K562 (cell line): Measurements from ENCODE around the gene SLC25A48. TPM values are rescaled to one million over a fixed set of nuclear protein-coding genes. Genes with fewer than 3 reads are reported as not detected.

Experiments
- ATAC-seq: fragments of 200-7000 bp; cut with Tn5 transposase; 3 replicates; pipeline ENCODE4 v1.9.1; 2020; ENCODE audit warnings: moderate library complexity
- BruUV-seq: library from RNA; stranded (reverse); fragments of 400-500 nt; replicated peaks from 2 replicates; lab custom pipeline; 2021; lab: Mats Ljungman, UMichigan
- CTCF ChIA-PET: fragments of 300-600 bp; formaldehyde crosslinking; extraction: SDS; loops from one replicate; lab custom pipeline; 2021; ENCODE audit warnings: low intra/inter-chr PET ratio; lab: Yijun Ruan, JAX
- POLR2A ChIA-PET: fragments of 300-600, 350-650 bp; sonication (Branson Sonifier 250); formaldehyde crosslinking; extraction: SDS; loops from one replicate; lab custom pipeline; 2021; ENCODE audit warnings: antibody characterized with exemption, inconsistent platforms; lab: Yijun Ruan, JAX
- DNase-seq, 4 experiments: peaks; one replicate each; pipeline versions ENCODE4 v3.0.0 to v3.0.0-alpha.2; 2011 to 2018; ENCODE audit warnings: low spot score in 3 of 4, mixed read lengths in 3 of 4; ENCODE audit errors: extremely low read depth in 1 of 4
- FAIRE-seq: peaks from 2 replicates; lab custom pipeline; 2011; peaks lifted over from hg19 to GRCh38; lab: Jason Lieb, UNC
- H2AFZ ChIP-seq: 2 replicates; pipeline ENCODE4 v1.6.0; 2011; ENCODE audit warnings: low read depth, low read length, control low read depth, inconsistent platforms
- H3K27ac ChIP-seq: fragments of 200-600 bp; 3 replicates; pipeline ENCODE4 v1.8.0; 2011; ENCODE audit warnings: low read depth, mild to moderate bottlenecking, control low read depth, inconsistent platforms, low read length, moderate library complexity, mixed read lengths; ENCODE audit errors: extremely low read depth
- H3K27me3 ChIP-seq, 2 experiments: fragments of 300-600 bp in 1 of 2; 2 replicates in 1 of 2; 3 replicates in 1 of 2; pipeline versions ENCODE4 v1.6.0 to v1.8.0; 2011; ENCODE audit warnings: inconsistent platforms in 2 of 2, low read length in 2 of 2, mild to moderate bottlenecking in 1 of 2, mixed read lengths in 1 of 2, moderate library complexity in 1 of 2; ENCODE audit not compliant: control insufficient read depth in 2 of 2, insufficient read depth in 2 of 2
- H3K36me3 ChIP-seq: fragments of 300-600 bp; 3 replicates; pipeline ENCODE4 v1.8.0; 2011; ENCODE audit warnings: mild to moderate bottlenecking, low read length, inconsistent platforms; ENCODE audit not compliant: control insufficient read depth, insufficient read depth
- H3K4me1 ChIP-seq, 2 experiments: fragments of 200-600 bp in 1 of 2; replicated peaks in 1 of 2; 2 replicates in 1 of 2; 3 replicates in 1 of 2; pipeline versions ENCODE4 v1.5.1 to v1.8.0; 2011; ENCODE audit warnings: inconsistent platforms in 2 of 2, low read length in 2 of 2, mild to moderate bottlenecking in 1 of 2, mixed read lengths in 1 of 2, moderate library complexity in 1 of 2; ENCODE audit not compliant: control insufficient read depth in 2 of 2, insufficient read depth in 2 of 2
- H3K4me2 ChIP-seq: 2 replicates; pipeline ENCODE4 v1.6.1; 2011; ENCODE audit warnings: low read length, control low read depth, inconsistent platforms, mixed read lengths; ENCODE audit not compliant: insufficient read depth
- H3K4me3 ChIP-seq: fragments of 200-600 bp; sonication (generic), shearing (Covaris generic); 2 replicates; pipeline ENCODE4 v1.5.1; 2016; ENCODE audit warnings: control low read depth, inconsistent platforms
- H3K79me2 ChIP-seq: fragments of 200-600 bp; 3 replicates; pipeline ENCODE4 v1.8.0; 2011; ENCODE audit warnings: low read length, inconsistent platforms; ENCODE audit not compliant: control insufficient read depth, insufficient read depth
- H3K9ac ChIP-seq, 2 experiments: 2 replicates each; pipeline versions ENCODE4 v1.6.0 to v1.6.1; 2011; ENCODE audit warnings: low read depth in 2 of 2, low read length in 2 of 2, control low read depth in 1 of 2, inconsistent platforms in 1 of 2, mild to moderate bottlenecking in 1 of 2, mixed read lengths in 1 of 2; ENCODE audit not compliant: insufficient read depth in 1 of 2
- H3K9me1 ChIP-seq: one replicate; pipeline ENCODE4 v1.6.0; 2011; ENCODE audit warnings: inconsistent platforms, mild to moderate bottlenecking, low read length, moderate library complexity; ENCODE audit not compliant: control insufficient read depth, insufficient read depth
- H3K9me3 ChIP-seq: replicated peaks from 2 replicates; pipeline ENCODE4 v1.5.1; 2011; ENCODE audit warnings: low read depth, low read length, inconsistent platforms; ENCODE audit not compliant: control insufficient read depth, insufficient read depth
- H4K20me1 ChIP-seq: replicated peaks from 2 replicates; pipeline ENCODE4 v1.6.1; 2011; ENCODE audit warnings: low read length, inconsistent platforms, mixed read lengths; ENCODE audit not compliant: control insufficient read depth, insufficient read depth
- ETV6 ChIP-seq, 3 experiments: fragments of 150-350 bp in 1 of 3; sonication (generic) in 1 of 3; formaldehyde crosslinking in 1 of 3; IDR thresholded peaks; 2 replicates each; pipeline versions ENCODE4 v1.6.1 to v1.8.0; 2014 to 2022; ENCODE audit warnings: borderline replicate concordance in 2 of 3, low read depth in 2 of 3, antibody characterized with exemption in 1 of 3, low read length in 1 of 3, mild to moderate bottlenecking in 1 of 3, missing genetic modification reagents in 1 of 3
- FOSL1 ChIP-seq: fragments of 200-800 bp; sonication (Bioruptor generic); conservative IDR thresholded peaks from 2 replicates; pipeline ENCODE4 v1.6.1; 2016; ENCODE audit warnings: missing genetic modification characterization, missing compliant biosample characterization
- GTF2F1 ChIP-seq: IDR thresholded peaks from 2 replicates; pipeline ENCODE4 v1.6.1; 2011; ENCODE audit warnings: low read depth, low read length, improper control_type of control experiment
- MAFK ChIP-seq: IDR thresholded peaks from 2 replicates; pipeline ENCODE4 v1.6.1; 2011; ENCODE audit warnings: low read length, improper control_type of control experiment
- NR2C1 ChIP-seq, 2 experiments: fragments of 450-650 bp; IDR thresholded peaks; 2 replicates each; pipeline ENCODE4 v1.6.1; 2017; ENCODE audit warnings: mild to moderate bottlenecking in 2 of 2, antibody characterized with exemption in 1 of 2, inconsistent platforms in 1 of 2, missing compliant biosample characterization in 1 of 2, missing genetic modification characterization in 1 of 2
- SETDB1 ChIP-seq: IDR thresholded peaks from one replicate; pipeline ENCODE4 v1.6.1; 2012; ENCODE audit warnings: low read length, control low read depth, inconsistent platforms
- SRSF7 ChIP-seq: fragments of 200-400 bp; formaldehyde crosslinking; optimal IDR thresholded peaks from 2 replicates; pipeline ENCODE3; 2017; ENCODE audit warnings: mild to moderate bottlenecking, low read depth, low read length
- STAG1 ChIP-seq: sonication (generic); formaldehyde crosslinking; IDR thresholded peaks from 2 replicates; pipeline ENCODE4 v1.5.0; 2020; ENCODE audit warnings: missing genetic modification reagents, borderline replicate concordance
- XRCC3 ChIP-seq: fragments of 450-650 bp; IDR thresholded peaks from 2 replicates; pipeline ENCODE4 v1.6.1; 2017; ENCODE audit warnings: mild to moderate bottlenecking, moderate library complexity
- ZBTB26 ChIP-seq: fragments of 450-650 bp; formaldehyde crosslinking; IDR thresholded peaks from 2 replicates; pipeline ENCODE4 v1.4.0; 2022; ENCODE audit warnings: missing genetic modification characterization
- ZEB2 ChIP-seq: fragments of 450-650 bp; IDR thresholded peaks from 2 replicates; pipeline ENCODE4 v1.6.1; 2016
- ZNF121 ChIP-seq: sonication (generic); formaldehyde crosslinking; conservative IDR thresholded peaks from 2 replicates; pipeline ENCODE4 v1.8.0; 2022; ENCODE audit warnings: missing genetic modification reagents
- ZNF431 ChIP-seq: sonication (generic); formaldehyde crosslinking; IDR thresholded peaks from 2 replicates; pipeline ENCODE4 v1.8.0; 2022; ENCODE audit warnings: mild to moderate bottlenecking, missing genetic modification reagents
- ZNF584 ChIP-seq: fragments of 200-800 bp; sonication (Bioruptor generic); IDR thresholded peaks from 2 replicates; pipeline ENCODE4 v1.6.1; 2016; ENCODE audit warnings: low read depth, mild to moderate bottlenecking, missing genetic modification characterization, missing compliant biosample characterization
- ZNF77 ChIP-seq: fragments of 250-450 bp; sonication (Bioruptor Pico); IDR thresholded peaks from 2 replicates; pipeline ENCODE4 v1.5.0; 2020
- ZZZ3 ChIP-seq: fragments of 450-650 bp; IDR thresholded peaks from 2 replicates; pipeline ENCODE4 v1.6.1; 2016; ENCODE audit warnings: antibody characterized with exemption, mild to moderate bottlenecking, moderate library complexity
- WGBS: fragments of 100-300 bp; shearing (Covaris generic); methylation state at CpG from one replicate; pipeline ENCODE4 v1.1.6; 2016; ENCODE audit warnings: low coverage, mixed read lengths; ENCODE audit not compliant: insufficient coverage; ENCODE audit errors: missing lambda C conversion rate; 5-methylcytosine and 5-hydroxymethylcytosine counted together
- in situ Hi-C: fragments of 300-500 bp; cut with MboI; formaldehyde crosslinking; loops from 4 replicates; pipeline ENCODE4 v1.15.0; 2018; ENCODE audit warnings: inconsistent platforms, mixed read lengths
- intact Hi-C: fragments of 100-400 bp; cut with micrococcal nuclease; formaldehyde crosslinking; loops from 2 replicates; pipeline ENCODE4 v1.14.2; 2022
- polyA plus RNA-seq, 8 experiments: library from polyadenylated mRNA; depleted of rRNA in 4 of 8; stranded (reverse) in 5 of 8; unstranded in 3 of 8; fragments of >200 nt; fragmentation: Nextera tagmentation in 2 of 8; fragmentation: Illumina TruSeq in 1 of 8; extraction: Ambion mirVana in 2 of 8; extraction: Trizol in 1 of 8; gene quantifications; 2 replicates each; pipeline versions ENCODE4 v1.2.1 to v1.2.3, GENCODE V29; 2011 to 2014; ENCODE audit warnings: inconsistent platforms in 1 of 8, missing spikeins in 1 of 8
- total RNA-seq, 7 experiments: library from RNA; depleted of rRNA in 6 of 7; stranded (reverse); fragments of >200 nt in 6 of 7; fragmentation: Illumina TruSeq in 2 of 7; extraction: Trizol in 2 of 7; gene quantifications; 2 replicates each; pipeline versions ENCODE4 v1.2.1 to v1.2.3, GENCODE V29; 2011 to 2021; ENCODE audit warnings: low replicate concordance in 1 of 7
- TF ChIP-seq, protein P1 (sequence below): fragments of 250-450 bp; sonication (Bioruptor Pico); IDR thresholded peaks from 2 replicates; pipeline ENCODE4 v1.5.0; 2020; ENCODE audit warnings: mild to moderate bottlenecking
- TF ChIP-seq, protein P2 (sequence below): sonication (generic); formaldehyde crosslinking; IDR thresholded peaks from 2 replicates; pipeline ENCODE4 v1.8.1; 2022; ENCODE audit warnings: missing genetic modification reagents

Gene SLC25A48
- total and polyA plus RNA-seq, 9 of the 15 experiments (the other 6 are each of a cell fraction or from before 2014, with no cell fraction given): 0.08 to 0.35 (median 0.23) TPM; not detected in 1

DNA sequence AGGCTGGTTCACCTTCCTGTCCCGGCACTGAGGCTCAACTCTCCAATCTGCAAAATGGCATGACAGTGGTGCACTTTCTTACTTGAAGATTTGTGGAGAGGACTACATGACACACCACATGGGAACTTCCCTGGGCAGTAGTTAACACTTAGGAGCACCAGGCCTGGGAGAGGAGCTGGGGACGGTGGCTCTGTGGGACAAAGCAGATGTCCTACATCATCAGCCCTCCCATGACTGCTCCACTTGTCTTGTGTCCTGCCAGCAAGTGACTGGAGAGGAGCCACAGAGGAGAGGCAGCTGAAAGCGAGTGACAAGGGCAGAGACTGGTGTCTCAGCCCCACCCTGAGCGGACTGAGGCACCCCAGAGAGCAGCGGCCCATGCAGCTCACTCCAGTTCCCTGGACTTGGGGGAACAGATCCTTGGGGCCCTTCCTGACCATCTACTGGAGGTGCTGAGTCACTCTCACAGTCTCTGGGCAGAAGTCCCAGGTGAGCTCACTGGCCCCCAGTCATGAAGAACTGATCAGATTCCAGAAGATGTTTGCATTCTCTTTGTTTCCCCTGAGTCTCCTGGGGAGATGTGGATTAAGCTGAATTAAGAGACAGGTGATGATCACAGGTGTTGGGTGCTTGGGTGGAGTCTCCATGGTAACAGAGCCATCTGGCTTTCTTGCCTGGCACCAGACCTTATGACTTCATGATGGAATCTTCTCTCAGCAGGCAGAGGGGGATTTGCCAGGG lies 13.2 kb upstream of the SLC25A48 start (continued):
- TF ChIP-seq ETV6 (IDR thresholded peaks at IDR 0.05; ENCODE audit: borderline replicate concordance in 1 of 2, low read depth in 2 of 2, low read length in 1 of 2) (no peak), ETV6 (CRISPR knock-in tag; IDR thresholded peaks at IDR 0.05; ENCODE audit: borderline replicate concordance) (no peak), ZBTB26 (CRISPR knock-in tag) (no peak), ZZZ3 (no peak)
- TF ChIP-seq, protein P1, sequence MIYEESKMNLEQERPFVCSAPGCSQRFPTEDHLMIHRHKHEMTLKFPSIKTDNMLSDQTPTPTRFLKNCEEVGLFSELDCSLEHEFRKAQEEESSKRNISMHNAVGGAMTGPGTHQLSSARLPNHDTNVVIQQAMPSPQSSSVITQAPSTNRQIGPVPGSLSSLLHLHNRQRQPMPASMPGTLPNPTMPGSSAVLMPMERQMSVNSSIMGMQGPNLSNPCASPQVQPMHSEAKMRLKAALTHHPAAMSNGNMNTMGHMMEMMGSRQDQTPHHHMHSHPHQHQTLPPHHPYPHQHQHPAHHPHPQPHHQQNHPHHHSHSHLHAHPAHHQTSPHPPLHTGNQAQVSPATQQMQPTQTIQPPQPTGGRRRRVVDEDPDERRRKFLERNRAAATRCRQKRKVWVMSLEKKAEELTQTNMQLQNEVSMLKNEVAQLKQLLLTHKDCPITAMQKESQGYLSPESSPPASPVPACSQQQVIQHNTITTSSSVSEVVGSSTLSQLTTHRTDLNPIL (CRISPR knock-in tag): no peak

- no peak overlapping the region for H3K4me3 ChIP-seq
- ChIA-PET POLR2A (interaction anchor here (0.6 kb wide), 1 partner anchor 8 kb away, joined by 3 read pairs; no protein-coding TSS in a partner anchor), CTCF (no interaction called here)
- no peaks in the 10 kb centered on the region for H3K4me1 ChIP-seq
- H2AFZ ChIP-seq: no peak overlapping the region
- H3K9ac ChIP-seq: no peak overlapping the region
- FAIRE-seq (no peak), DNase-seq (no peak), ATAC-seq (no peak)
- in situ Hi-C loops (no loop called here), intact Hi-C loops (no loop called here)
- H3K36me3 ChIP-seq: no peaks in the 10 kb centered on the region
- no peaks in the 10 kb centered on the region for H3K9me3 ChIP-seq
- WGBS: 8% methylated on average over 7 of the region's 7 CpGs
- no peaks in the 10 kb centered on the region for H3K79me2 ChIP-seq
- H3K4me2 ChIP-seq: no peak overlapping the region
- H3K27me3 ChIP-seq: peaks cover 0 to 15% of the 10 kb centered on the region in 2 experiments; a peak in 2 of 5 replicates
- H3K9me1 ChIP-seq: no peaks in the 10 kb centered on the region
- H3K27ac ChIP-seq: no peak overlapping the region
- peaks cover 4% of the 10 kb centered on the region; the same call in 1 of the 2 replicates for H4K20me1 ChIP-seq
- BruUV-seq: no TSS peak
- no peak for TF ChIP-seq ZNF584
- TF ChIP-seq SRSF7: no peak
- no peak for TF ChIP-seq FOSL1 (tag)
- TF ChIP-seq XRCC3: no peak
- TF ChIP-seq MAFK: no peak
- no peak for TF ChIP-seq ZNF431
- no peak for TF ChIP-seq STAG1
- TF ChIP-seq GTF2F1: no peak
- no peak for TF ChIP-seq NR2C1 (IDR thresholded peaks at IDR 0.05)
- TF ChIP-seq NR2C1 (tag; IDR thresholded peaks at IDR 0.05): no peak
- TF ChIP-seq ZNF121 (CRISPR knock-in tag): no peak
- TF ChIP-seq ZNF77 (CRISPR knock-in tag): no peak
- no peak for TF ChIP-seq SETDB1
- TF ChIP-seq, protein P2, sequence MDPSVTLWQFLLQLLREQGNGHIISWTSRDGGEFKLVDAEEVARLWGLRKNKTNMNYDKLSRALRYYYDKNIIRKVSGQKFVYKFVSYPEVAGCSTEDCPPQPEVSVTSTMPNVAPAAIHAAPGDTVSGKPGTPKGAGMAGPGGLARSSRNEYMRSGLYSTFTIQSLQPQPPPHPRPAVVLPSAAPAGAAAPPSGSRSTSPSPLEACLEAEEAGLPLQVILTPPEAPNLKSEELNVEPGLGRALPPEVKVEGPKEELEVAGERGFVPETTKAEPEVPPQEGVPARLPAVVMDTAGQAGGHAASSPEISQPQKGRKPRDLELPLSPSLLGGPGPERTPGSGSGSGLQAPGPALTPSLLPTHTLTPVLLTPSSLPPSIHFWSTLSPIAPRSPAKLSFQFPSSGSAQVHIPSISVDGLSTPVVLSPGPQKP (CRISPR knock-in tag): no peak
- no peak for TF ChIP-seq ZEB2
Observed at GRCh38 chr5:135821802-135822201, 12.7 kb upstream of the SLC25A48 start.
